ENCODE data around the gene C16orf89. TPM values are rescaled to one million over a fixed set of nuclear protein-coding genes. Genes with fewer than 3 reads are reported as not detected.

The C16orf89 gene
- 0.22 TPM in 1 of 2 replicates, not detected in the other for total RNA-seq

DNA sequence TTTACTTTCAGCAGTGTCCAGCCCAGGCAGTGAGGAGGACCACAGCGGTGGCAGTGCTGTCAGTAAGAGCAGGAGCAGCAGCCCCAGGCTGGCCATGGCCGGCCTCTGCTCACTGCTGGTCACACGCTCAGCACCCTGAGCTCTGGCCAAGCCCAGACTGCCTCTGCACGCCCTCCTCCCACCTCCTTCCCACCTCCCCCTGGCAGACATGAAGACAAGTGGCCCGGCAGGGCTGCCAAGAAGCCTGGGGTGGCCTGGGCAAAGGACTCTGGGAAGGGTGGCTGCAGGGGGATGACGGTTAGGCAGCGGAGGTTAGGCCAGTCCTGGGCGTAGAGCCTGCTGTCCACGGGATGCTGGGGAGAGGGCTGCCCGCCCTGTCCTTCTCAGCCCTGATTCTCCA is at the start of gene C16orf89:
TSS of gene C16orf89 (minus strand) at position 144 of the 400 bp plus-strand sequence. CDS start at position 96, 48 bp downstream.

DNA sequence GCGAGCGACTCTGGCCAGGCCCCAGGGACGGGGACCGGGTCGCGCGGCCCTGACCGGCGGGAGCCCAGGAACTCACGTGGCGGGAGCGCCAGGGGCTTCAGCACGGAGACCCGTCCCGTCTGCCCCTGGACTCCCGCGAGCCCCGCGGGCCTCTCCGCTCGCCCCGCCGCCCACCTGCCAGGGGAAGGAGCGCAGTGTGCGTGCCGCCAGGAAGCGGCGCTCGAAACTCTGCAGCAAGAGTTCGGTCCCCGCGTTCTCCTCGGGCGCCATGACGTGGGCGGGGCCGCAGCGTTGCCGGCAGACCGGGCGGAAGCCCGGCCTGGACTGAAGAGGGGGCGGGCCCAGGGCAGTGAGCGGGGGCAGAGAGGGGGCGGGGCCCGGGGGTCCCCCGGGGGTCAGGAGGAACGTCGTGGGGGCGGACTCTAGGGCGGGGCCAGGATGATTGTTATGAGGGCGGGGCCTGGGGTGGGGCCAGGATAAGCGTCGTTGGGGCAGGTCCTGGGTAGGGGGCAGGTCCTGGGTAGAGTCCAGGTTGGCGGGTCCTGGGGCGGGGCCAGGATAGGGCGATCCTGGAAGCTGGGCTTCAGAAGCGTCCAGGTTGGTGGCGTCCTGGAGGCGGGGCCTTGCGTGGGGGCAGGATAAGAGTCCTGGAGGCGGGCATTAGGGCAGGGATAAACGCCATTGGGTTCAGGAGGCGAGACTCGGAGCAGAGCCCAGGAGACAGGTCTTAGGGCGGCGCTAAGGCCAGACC is 31.9 kb upstream of the C16orf89 start, which contains the start of gene EEF2KMT:
TSS of gene EEF2KMT (minus strand) at position 326 of the 751 bp plus-strand sequence. CDS start at position 270, 56 bp downstream.

DNA sequence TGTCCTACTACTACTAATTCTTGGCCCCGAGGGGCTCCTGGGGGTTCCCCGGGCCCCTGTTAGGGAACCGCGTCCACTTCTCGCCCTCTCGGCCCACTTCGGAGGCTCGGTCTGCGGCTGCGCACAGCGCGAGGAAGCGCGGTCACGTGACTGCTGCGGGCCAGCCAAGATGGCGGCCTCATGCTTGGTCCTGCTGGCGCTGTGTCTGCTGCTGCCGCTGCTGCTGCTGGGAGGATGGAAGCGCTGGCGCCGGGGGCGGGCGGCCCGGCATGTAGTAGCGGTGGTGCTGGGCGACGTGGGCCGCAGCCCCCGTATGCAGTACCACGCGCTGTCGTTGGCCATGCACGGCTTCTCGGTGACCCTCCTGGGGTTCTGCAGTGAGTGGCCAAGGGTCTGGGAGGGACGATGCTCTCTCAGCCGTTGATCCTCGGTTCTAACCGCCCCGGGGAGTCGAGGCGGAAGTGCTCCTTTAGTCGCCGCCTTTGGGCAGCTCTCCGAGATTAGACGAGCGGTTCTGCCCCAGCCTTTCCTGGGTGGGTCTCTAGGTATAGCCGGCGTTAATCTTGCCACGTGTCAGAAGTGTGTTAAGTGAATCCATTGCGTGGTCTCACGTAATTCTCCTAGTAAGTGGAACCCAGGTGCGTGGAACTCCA is 6.1 kb upstream of the C16orf89 start, which contains the start of gene ALG1:
TSS of gene ALG1 (plus strand) at position 163 of the 653 bp plus-strand sequence. CDS start at position 170, 7 bp downstream.

GRCh38 chr16:5033256-5034166 is 32.2 kb downstream of the C16orf89 start, which contains the start of gene NAGPA:
NAGPA (minus strand) TSS chr16:5033935; CDS start chr16:5033914, 21 bp downstream.

Other genes starting within 250 kb of the C16orf89 start
- 40.5 and 57.8 TPM in 2 replicates for gene GLYR1, start 218.7 kb downstream of the C16orf89 start, total RNA-seq
- 28.2 and 30.4 TPM in 2 replicates for gene UBN1, start 218.5 kb downstream of the C16orf89 start, total RNA-seq
- gene PPL, start 128.8 kb downstream of the C16orf89 start, total RNA-seq = 0.72 and 5.3 TPM in 2 replicates
- not detected in 2 replicates for gene SEC14L5, start 107.6 kb downstream of the C16orf89 start, total RNA-seq
- gene NAGPA, start 32.0 kb downstream of the C16orf89 start, total RNA-seq = 18.2 and 25.8 TPM in 2 replicates
- gene ALG1, start 5.9 kb upstream of the C16orf89 start, total RNA-seq = 37.6 and 50.5 TPM in 2 replicates
- gene EEF2KMT, start 31.8 kb upstream of the C16orf89 start, total RNA-seq = 7.9 and 17.8 TPM in 2 replicates

Data from placental pericyte (primary cell).